Endometrial microvascular endothelial cells (primary cell): ENCODE data around the gene ARFIP1. TPM values are rescaled to one million over a fixed set of nuclear protein-coding genes. Genes with fewer than 3 reads are reported as not detected.
"Not testable (repeated sequence)": the region's sequence is repeated elsewhere in the genome, so short reads cannot be mapped to it uniquely, and the experiment has no call there.

Experiments used
- in situ Hi-C: cut with HindIII; loops from 2 replicates; pipeline ENCODE4 v1.10.0; 2017; ENCODE audit warnings: low sequenced_read_pairs, low pct_unique_long_range_greater_than_20kb; ENCODE audit errors: inconsistent ontology term
- total RNA-seq: library from RNA; depleted of rRNA; stranded (reverse); fragments of >200 nt; gene quantifications from one replicate; pipeline ENCODE4 v1.2.3, GENCODE V29; 2015; ENCODE audit errors: inconsistent ontology term

Gene ARFIP1
- total RNA-seq, 1 donor from 2014 or later = 19.5 TPM

- in situ Hi-C loops = no loop called here
Measured at GRCh38 chr4:152880263-152880662, 100.5 kb downstream of the ARFIP1 start.

GRCh38 chr4:152881974-152882373, 102.2 kb downstream of the ARFIP1 start:
- in situ Hi-C loops = no loop called here

GRCh38 chr4:152885185-152885584, 105.4 kb downstream of the ARFIP1 start:
- in situ Hi-C loops = no loop called here

- in situ Hi-C loops = no loop called here
Measured at GRCh38 chr4:152886201-152886600, 106.4 kb downstream of the ARFIP1 start.

- in situ Hi-C loops = no loop called here
Measured at GRCh38 chr4:152887981-152888380, 108.2 kb downstream of the ARFIP1 start.

- in situ Hi-C loops = no loop called here
Measured at GRCh38 chr4:152892974-152893373, 113.2 kb downstream of the ARFIP1 start.

GRCh38 chr4:152894673-152895072, 114.9 kb downstream of the ARFIP1 start:
- in situ Hi-C loops = no loop called here

GRCh38 chr4:152896811-152897210, 117.1 kb downstream of the ARFIP1 start:
- in situ Hi-C loops = no loop called here

- in situ Hi-C loops = not testable (repeated sequence)
Measured at GRCh38 chr4:152898133-152898532, 118.4 kb downstream of the ARFIP1 start.

- in situ Hi-C loops = no loop called here
Measured at GRCh38 chr4:152898606-152899005, 118.9 kb downstream of the ARFIP1 start.

- in situ Hi-C loops = no loop called here
Measured at GRCh38 chr4:152900395-152900794, 120.6 kb downstream of the ARFIP1 start.

- in situ Hi-C loops = no loop called here
Measured at GRCh38 chr4:152901205-152901604, 121.5 kb downstream of the ARFIP1 start.

GRCh38 chr4:152903658-152904057, 123.9 kb downstream of the ARFIP1 start:
- in situ Hi-C loops = no loop called here

GRCh38 chr4:152909901-152910300, 130.1 kb downstream of the ARFIP1 start:
- in situ Hi-C loops = no loop called here

- in situ Hi-C loops = no loop called here
Measured at GRCh38 chr4:152910521-152910920, 130.8 kb downstream of the ARFIP1 start.

- in situ Hi-C loops = no loop called here
Measured at GRCh38 chr4:152917543-152918395, 138.0 kb downstream of the ARFIP1 start.

- in situ Hi-C loops = no loop called here
Measured at GRCh38 chr4:152919826-152920225, 140.1 kb downstream of the ARFIP1 start.

GRCh38 chr4:152920768-152921167, 141.0 kb downstream of the ARFIP1 start:
- in situ Hi-C loops = no loop called here

GRCh38 chr4:152921284-152921683, 141.5 kb downstream of the ARFIP1 start:
- in situ Hi-C loops = no loop called here

- in situ Hi-C loops = no loop called here
Measured at GRCh38 chr4:152925851-152926250, 146.1 kb downstream of the ARFIP1 start.

GRCh38 chr4:152926959-152927358, 147.2 kb downstream of the ARFIP1 start:
- in situ Hi-C loops = no loop called here
